Measurements from ENCODE around the gene PPM1H. TPM values are rescaled to one million over a fixed set of nuclear protein-coding genes. Genes with fewer than 3 reads are reported as not detected.

Gene PPM1H
- total RNA-seq, 2 donors from 2014 or later = 27.0 to 46.9 TPM

DNA sequence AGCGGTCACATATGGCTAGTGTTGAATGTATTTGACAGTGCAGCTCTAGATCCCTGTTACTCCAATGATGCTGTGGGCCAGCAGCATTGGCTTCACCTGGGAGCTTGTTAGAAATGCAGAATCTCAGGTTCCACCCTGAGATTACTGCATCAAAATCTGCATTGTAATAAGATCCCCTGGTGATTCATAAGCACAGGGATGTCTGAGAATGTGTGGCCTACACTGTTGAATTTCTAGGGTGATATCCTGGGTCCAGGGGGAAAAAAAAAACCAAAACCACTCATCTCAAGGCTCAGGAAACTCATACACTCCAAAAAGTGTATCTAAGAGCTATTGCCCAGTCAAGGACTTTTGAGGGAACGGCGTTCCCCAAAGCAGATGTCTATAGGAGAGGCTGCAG, 196.8 kb downstream of the PPM1H start:
- no peaks in the 10 kb centered on the region for H3K27me3 ChIP-seq (replicated peaks; ENCODE audit: insufficient read depth)
- H3K4me3 ChIP-seq = no peak overlapping the region
- no peaks in the 10 kb centered on the region for H3K4me1 ChIP-seq (replicated peaks)
- H3K36me3 ChIP-seq = no peaks in the 10 kb centered on the region
- 94% methylated on average over 3 of the region's 3 CpGs for WGBS
- intact Hi-C loops (cut with DNase I) = no loop called here
- TF ChIP-seq POLR2A (IDR thresholded peaks at IDR 0.05) (no peak), POLR2AphosphoS5 (IDR thresholded peaks at IDR 0.05) (no peak)
- TF ChIP-seq, protein P1, sequence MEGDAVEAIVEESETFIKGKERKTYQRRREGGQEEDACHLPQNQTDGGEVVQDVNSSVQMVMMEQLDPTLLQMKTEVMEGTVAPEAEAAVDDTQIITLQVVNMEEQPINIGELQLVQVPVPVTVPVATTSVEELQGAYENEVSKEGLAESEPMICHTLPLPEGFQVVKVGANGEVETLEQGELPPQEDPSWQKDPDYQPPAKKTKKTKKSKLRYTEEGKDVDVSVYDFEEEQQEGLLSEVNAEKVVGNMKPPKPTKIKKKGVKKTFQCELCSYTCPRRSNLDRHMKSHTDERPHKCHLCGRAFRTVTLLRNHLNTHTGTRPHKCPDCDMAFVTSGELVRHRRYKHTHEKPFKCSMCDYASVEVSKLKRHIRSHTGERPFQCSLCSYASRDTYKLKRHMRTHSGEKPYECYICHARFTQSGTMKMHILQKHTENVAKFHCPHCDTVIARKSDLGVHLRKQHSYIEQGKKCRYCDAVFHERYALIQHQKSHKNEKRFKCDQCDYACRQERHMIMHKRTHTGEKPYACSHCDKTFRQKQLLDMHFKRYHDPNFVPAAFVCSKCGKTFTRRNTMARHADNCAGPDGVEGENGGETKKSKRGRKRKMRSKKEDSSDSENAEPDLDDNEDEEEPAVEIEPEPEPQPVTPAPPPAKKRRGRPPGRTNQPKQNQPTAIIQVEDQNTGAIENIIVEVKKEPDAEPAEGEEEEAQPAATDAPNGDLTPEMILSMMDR (IDR thresholded peaks at IDR 0.05) = no peak
- H3K27ac ChIP-seq = no peak overlapping the region
- no peak for DNase-seq (ENCODE audit: low spot score)
- no peaks in the 10 kb centered on the region for H3K9me3 ChIP-seq

DNA sequence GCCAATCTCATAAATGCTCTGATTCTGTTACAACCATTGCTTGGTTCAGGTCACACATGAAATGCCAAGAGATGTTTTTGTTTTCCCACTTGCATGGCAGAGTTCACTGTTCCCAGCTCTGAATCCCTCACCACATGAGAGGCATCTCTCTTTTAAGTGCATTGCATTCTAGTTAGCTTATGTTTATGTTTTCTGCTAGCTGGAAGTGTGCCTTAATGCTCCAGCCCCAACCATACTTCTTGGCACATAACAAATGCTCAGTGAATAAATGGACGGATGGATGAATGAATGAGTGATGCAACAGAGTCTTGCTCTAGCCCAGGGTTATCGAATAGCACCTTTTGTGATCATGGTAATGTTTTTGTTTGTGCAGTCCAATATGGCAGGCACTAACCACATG, 197.3 kb downstream of the PPM1H start:
- H3K36me3 ChIP-seq = no peaks in the 10 kb centered on the region
- no peak for DNase-seq (ENCODE audit: low spot score)
- no peaks in the 10 kb centered on the region for H3K27me3 ChIP-seq (replicated peaks; ENCODE audit: insufficient read depth)
- H3K4me3 ChIP-seq = no peak overlapping the region
- 98% methylated on average over 2 of the region's 2 CpGs for WGBS
- H3K27ac ChIP-seq = no peak overlapping the region
- TF ChIP-seq POLR2A (IDR thresholded peaks at IDR 0.05) = no peak
- no peak for TF ChIP-seq POLR2AphosphoS5 (IDR thresholded peaks at IDR 0.05)
- TF ChIP-seq, protein P1 (IDR thresholded peaks at IDR 0.05) = no peak
- no peaks in the 10 kb centered on the region for H3K4me1 ChIP-seq (replicated peaks)
- intact Hi-C loops (cut with DNase I) = no loop called here
- no peaks in the 10 kb centered on the region for H3K9me3 ChIP-seq

DNA sequence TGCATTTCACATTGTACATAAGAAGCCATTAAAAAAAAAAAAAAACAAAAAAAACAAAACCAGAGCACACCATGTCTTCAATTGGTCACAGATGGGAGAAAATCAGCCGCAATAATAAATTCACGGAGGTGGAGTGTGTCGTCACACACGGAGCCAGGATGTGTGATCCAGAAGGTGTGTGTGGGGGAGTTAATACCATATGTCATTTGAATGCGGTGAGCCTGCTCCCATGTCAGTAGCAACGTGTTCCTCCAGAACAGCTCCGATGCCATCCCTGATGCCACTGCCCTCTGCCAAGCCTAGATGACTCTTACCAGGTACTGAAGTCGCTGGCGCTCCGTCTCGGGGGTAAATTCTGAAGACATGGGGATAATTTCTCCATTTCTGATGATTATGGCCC, 197.8 kb downstream of the PPM1H start:
- Histone ChIP-seq H3K4me3 (no peak overlapping the region), H3K36me3 (no peaks in the 10 kb centered on the region), H3K27me3 (replicated peaks; ENCODE audit: insufficient read depth) (no peaks in the 10 kb centered on the region), H3K27ac (no peak overlapping the region), H3K9me3 (no peaks in the 10 kb centered on the region), H3K4me1 (replicated peaks) (no peaks in the 10 kb centered on the region)
- 94% methylated on average over 11 of the region's 11 CpGs for WGBS
- DNase-seq (ENCODE audit: low spot score) = no peak
- intact Hi-C loops (cut with DNase I) = no loop called here
- TF ChIP-seq POLR2A (IDR thresholded peaks at IDR 0.05) = no peak
- TF ChIP-seq, protein P1 (IDR thresholded peaks at IDR 0.05) = no peak
- no peak for TF ChIP-seq POLR2AphosphoS5 (IDR thresholded peaks at IDR 0.05)

DNA sequence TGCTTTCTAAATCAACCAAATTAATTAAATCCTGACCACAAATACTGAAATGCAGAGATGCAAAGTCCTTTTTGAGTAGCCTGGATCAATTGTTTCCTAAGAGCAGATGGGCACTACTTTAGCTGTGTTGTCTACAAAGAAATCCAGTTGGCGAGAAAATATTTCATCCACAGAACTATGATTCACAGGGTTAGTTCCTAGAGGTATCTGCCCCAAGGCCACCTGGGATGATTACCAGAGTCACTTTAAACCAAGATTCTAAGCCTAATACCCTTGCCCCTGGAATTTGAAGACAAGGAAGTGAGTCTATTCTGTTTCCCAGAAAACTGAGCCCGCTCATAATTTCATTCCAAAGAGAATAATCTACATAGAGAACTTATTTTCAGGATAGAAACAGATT, 198.4 kb downstream of the PPM1H start:
- no peaks in the 10 kb centered on the region for H3K9me3 ChIP-seq
- H3K4me1 ChIP-seq (replicated peaks) = no peaks in the 10 kb centered on the region
- H3K27ac ChIP-seq = no peak overlapping the region
- WGBS = 100% methylated on average over 2 of the region's 2 CpGs
- no peaks in the 10 kb centered on the region for H3K36me3 ChIP-seq
- intact Hi-C loops (cut with DNase I) = no loop called here
- TF ChIP-seq POLR2AphosphoS5 (IDR thresholded peaks at IDR 0.05) (no peak), POLR2A (IDR thresholded peaks at IDR 0.05) (no peak)
- TF ChIP-seq, protein P1 (IDR thresholded peaks at IDR 0.05) = no peak
- DNase-seq (ENCODE audit: low spot score) = no peak
- no peaks in the 10 kb centered on the region for H3K27me3 ChIP-seq (replicated peaks; ENCODE audit: insufficient read depth)
- no peak overlapping the region for H3K4me3 ChIP-seq

DNA sequence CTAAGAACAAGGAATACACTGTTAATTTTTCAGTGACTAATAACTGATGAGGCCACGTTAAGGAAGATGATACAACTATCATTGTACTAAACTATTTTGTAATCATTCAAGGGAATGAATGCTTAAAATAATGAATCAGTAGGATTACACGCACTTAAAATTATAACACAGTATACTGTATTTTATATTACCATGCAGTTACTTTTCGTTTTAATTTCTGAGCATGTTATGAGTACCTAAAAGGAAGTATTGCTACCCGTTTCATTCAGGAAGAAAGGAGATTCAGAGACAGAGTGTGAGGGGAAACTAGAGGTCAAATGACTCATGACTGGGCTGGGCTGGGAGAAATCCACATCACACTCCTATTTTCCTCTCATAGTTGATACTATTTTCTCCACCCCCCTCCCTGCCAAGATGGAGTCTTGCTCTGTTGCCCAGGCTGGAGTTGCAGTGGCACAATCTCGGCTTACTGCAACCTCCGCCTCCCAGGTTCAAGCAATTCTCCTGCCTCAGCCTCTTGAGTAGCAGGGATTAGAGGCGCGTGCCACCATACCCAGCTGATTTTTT, 202.0 kb downstream of the PPM1H start:
- no peaks in the 10 kb centered on the region for H3K27me3 ChIP-seq (replicated peaks; ENCODE audit: insufficient read depth)
- H3K4me1 ChIP-seq (replicated peaks) = no peaks in the 10 kb centered on the region
- intact Hi-C loops (cut with DNase I) = no loop called here
- H3K36me3 ChIP-seq = no peaks in the 10 kb centered on the region
- H3K27ac ChIP-seq = no peak overlapping the region
- no peak overlapping the region for H3K4me3 ChIP-seq
- H3K9me3 ChIP-seq = no peaks in the 10 kb centered on the region
- TF ChIP-seq POLR2AphosphoS5 (IDR thresholded peaks at IDR 0.05) = no peak
- TF ChIP-seq POLR2A (IDR thresholded peaks at IDR 0.05) = no peak
- TF ChIP-seq, protein P1 (IDR thresholded peaks at IDR 0.05) = no peak
- no peak for DNase-seq (ENCODE audit: low spot score)
- 89% methylated on average over 8 of the region's 8 CpGs for WGBS

All from prostate gland (tissue), 2 donors.